RWPE2 (cell line): ENCODE data around the gene CCT8L2.
"Not testable (repeated sequence)": the region's sequence is repeated elsewhere in the genome, so short reads cannot be mapped to it uniquely, and the experiment has no call there.

Source experiments
- ATAC-seq: fragments of 200-7000 bp; cut with Tn5 transposase; 3 replicates; pipeline ENCODE4 v1.9.1; 2021; ENCODE audit warnings: low read depth
- DNase-seq: peaks from one replicate; pipeline ENCODE4 v3.0.0-alpha.2; 2020; ENCODE audit warnings: low spot score
- H3K27ac ChIP-seq: fragments of 450-650 bp; 2 replicates; pipeline ENCODE4 v1.5.1; 2017; ENCODE audit warnings: mild to moderate bottlenecking; ENCODE audit not compliant: poor library complexity, severe bottlenecking
- H3K27me3 ChIP-seq: fragments of 250-450 bp; sonication (Bioruptor Pico); 2 replicates; pipeline ENCODE4 v1.5.1; 2021; ENCODE audit warnings: mild to moderate bottlenecking, moderate library complexity; ENCODE audit not compliant: insufficient read depth, poor library complexity, severe bottlenecking
- H3K36me3 ChIP-seq: fragments of 250-450 bp; sonication (Bioruptor Pico); 2 replicates; pipeline ENCODE4 v1.5.1; 2020; ENCODE audit warnings: low read depth, mild to moderate bottlenecking, moderate library complexity
- H3K4me1 ChIP-seq: fragments of 250-450 bp; sonication (Bioruptor Pico); 2 replicates; pipeline ENCODE4 v1.5.1; 2021; ENCODE audit warnings: mild to moderate bottlenecking, moderate library complexity; ENCODE audit not compliant: insufficient read depth, poor library complexity, severe bottlenecking
- H3K4me3 ChIP-seq: fragments of 250-450 bp; sonication (Bioruptor Pico); 2 replicates; pipeline ENCODE4 v1.5.1; 2021; ENCODE audit warnings: mild to moderate bottlenecking, moderate library complexity; ENCODE audit not compliant: severe bottlenecking
- H3K9me3 ChIP-seq: fragments of 250-450 bp; sonication (Bioruptor Pico); 2 replicates; pipeline ENCODE4 v1.5.1; 2021; ENCODE audit warnings: mild to moderate bottlenecking, moderate library complexity; ENCODE audit not compliant: severe bottlenecking
- CTCF ChIP-seq: fragments of 450-650 bp; IDR thresholded peaks from one replicate; pipeline ENCODE4 v1.5.1; 2017; ENCODE audit warnings: mild to moderate bottlenecking, moderate library complexity; ENCODE audit not compliant: poor library complexity, severe bottlenecking

The CCT8L2 gene

GRCh38 chr22:16601437-16602223, 9.0 kb upstream of the CCT8L2 start:
- Histone ChIP-seq H3K27me3 (peaks cover 38% of the 10 kb centered on the region), H3K9me3 (no peaks in the 10 kb centered on the region), H3K4me3 (no peak overlapping the region), H3K27ac (no peak overlapping the region), H3K36me3 (no peaks in the 10 kb centered on the region), H3K4me1 (no peaks in the 10 kb centered on the region)
- no peak for TF ChIP-seq CTCF
- ATAC-seq (no peak), DNase-seq (no peak)

GRCh38 chr22:16600644-16601436, 8.2 kb upstream of the CCT8L2 start:
- H3K36me3 ChIP-seq, H3K27ac ChIP-seq, ATAC-seq, H3K4me3 ChIP-seq, H3K4me1 ChIP-seq, H3K9me3 ChIP-seq, DNase-seq: not testable (repeated sequence)
- H3K27me3 ChIP-seq = peaks cover 38% of the 10 kb centered on the region

- not testable (repeated sequence) for H3K4me3 ChIP-seq, H3K9me3 ChIP-seq, DNase-seq, H3K4me1 ChIP-seq, H3K36me3 ChIP-seq, ATAC-seq, H3K27ac ChIP-seq
- peaks cover 31% of the 10 kb centered on the region for H3K27me3 ChIP-seq
Observed at GRCh38 chr22:16599648-16600047, 7.0 kb upstream of the CCT8L2 start.

- ATAC-seq, H3K36me3 ChIP-seq, DNase-seq, H3K4me1 ChIP-seq, H3K27ac ChIP-seq, H3K4me3 ChIP-seq, H3K27me3 ChIP-seq, H3K9me3 ChIP-seq: not testable (repeated sequence)
Observed at GRCh38 chr22:16595251-16595650, 2.6 kb upstream of the CCT8L2 start.

GRCh38 chr22:16594026-16594425, 1.4 kb upstream of the CCT8L2 start:
- DNase-seq = no peak
- H3K4me1 ChIP-seq = no peaks in the 10 kb centered on the region
- no peak for TF ChIP-seq CTCF
- H3K27ac ChIP-seq = no peak overlapping the region
- H3K9me3 ChIP-seq = no peaks in the 10 kb centered on the region
- no peak for ATAC-seq
- no peaks in the 10 kb centered on the region for H3K27me3 ChIP-seq
- H3K4me3 ChIP-seq = no peak overlapping the region
- no peaks in the 10 kb centered on the region for H3K36me3 ChIP-seq

- not testable (repeated sequence) for H3K27me3 ChIP-seq, H3K27ac ChIP-seq, H3K4me1 ChIP-seq, H3K36me3 ChIP-seq, H3K9me3 ChIP-seq, ATAC-seq, DNase-seq, H3K4me3 ChIP-seq
Observed at GRCh38 chr22:16592231-16592630, 379 bp downstream of the CCT8L2 start.

GRCh38 chr22:16591136-16591535, 1.5 kb downstream of the CCT8L2 start:
- not testable (repeated sequence) for H3K9me3 ChIP-seq

More at GRCh38 chr22:16591136-16591535, 1.5 kb downstream of the CCT8L2 start:
- ATAC-seq, H3K4me3 ChIP-seq, H3K4me1 ChIP-seq, DNase-seq, H3K36me3 ChIP-seq, H3K27ac ChIP-seq, H3K27me3 ChIP-seq: not testable (repeated sequence)
